Thyroid gland (tissue), 4 donors: ENCODE measurements around the gene BCL2L11.

ENCODE experiments used
- CTCF ChIP-seq, 6 experiments: fragments of 200-600 bp in 3 of 6; fragments of 450-650 bp in 3 of 6; sonication (generic) in 3 of 6; IDR thresholded peaks; one replicate each; pipeline ENCODE4 v1.5.1; 2016 to 2019; ENCODE audit warnings: antibody characterized with exemption in 6 of 6, mild to moderate bottlenecking in 2 of 6, inconsistent platforms in 1 of 6, moderate library complexity in 1 of 6
- POLR2A ChIP-seq, 2 donors: fragments of 450-650 bp; IDR thresholded peaks; one replicate each; pipeline ENCODE4 v1.6.1; 2017; ENCODE audit warnings: antibody characterized with exemption in 2 of 2, mild to moderate bottlenecking in 2 of 2, moderate library complexity in 1 of 2

- TF ChIP-seq POLR2A (IDR thresholded peaks at IDR 0.05) (no peak), CTCF (IDR thresholded peaks at IDR 0.05) (no peak)
These were observed 72.2 kb downstream of the BCL2L11 start for GRCh38 chr2:111192776-111193368.
